Mucosa of rectum (tissue), 2 donors: ENCODE measurements around the gene GARS1.
"Not testable (repeated sequence)": the region's sequence is repeated elsewhere in the genome, so short reads cannot be mapped to it uniquely, and the experiment has no call there.

ENCODE experiments used
- H3K27ac ChIP-seq, 2 donors: one replicate each; pipeline ENCODE4 v1.7.0; 2013; ENCODE audit warnings: inconsistent platforms in 2 of 2, low read depth in 2 of 2, low read length in 2 of 2
- H3K27me3 ChIP-seq, 2 donors: one replicate each; pipeline ENCODE4 v1.7.0; 2013; ENCODE audit warnings: low read length in 2 of 2; ENCODE audit not compliant: control insufficient read depth in 2 of 2, insufficient read depth in 2 of 2
- H3K36me3 ChIP-seq, 2 donors: one replicate each; pipeline ENCODE4 v1.7.0; 2013; ENCODE audit warnings: low read length in 2 of 2; ENCODE audit not compliant: control insufficient read depth in 2 of 2, insufficient read depth in 2 of 2
- H3K4me1 ChIP-seq, 2 donors: one replicate each; pipeline ENCODE4 v1.7.0; 2013; ENCODE audit warnings: low read length in 2 of 2, mild to moderate bottlenecking in 1 of 2; ENCODE audit not compliant: control insufficient read depth in 2 of 2, insufficient read depth in 2 of 2
- H3K4me3 ChIP-seq, 2 donors: one replicate each; pipeline ENCODE4 v1.7.0; 2013; ENCODE audit warnings: low read length in 2 of 2
- H3K9ac ChIP-seq, 2 donors: one replicate each; pipeline ENCODE4 v1.7.0; 2013; ENCODE audit warnings: low read length in 2 of 2, low read depth in 1 of 2, mild to moderate bottlenecking in 1 of 2
- H3K9me3 ChIP-seq, 2 donors: one replicate each; pipeline ENCODE4 v1.7.0; 2013; ENCODE audit warnings: low read length in 2 of 2; ENCODE audit not compliant: control insufficient read depth in 2 of 2
- donor health status: healthy.
- donor health status: Normal muscosa, but diverticular disease.

Gene GARS1

GRCh38 chr7:30570238-30570637 lies 24.4 kb upstream of the GARS1 start:
- not testable (repeated sequence) for H3K4me1 ChIP-seq, H3K27ac ChIP-seq, H3K9me3 ChIP-seq, H3K4me3 ChIP-seq, H3K9ac ChIP-seq, H3K27me3 ChIP-seq
- peaks cover 26 to 30% of the 10 kb centered on the region in 2 donors for H3K36me3 ChIP-seq

- Histone ChIP-seq H3K4me3 (no peak overlapping the region), H3K9me3 (no peaks in the 10 kb centered on the region), H3K9ac (no peak overlapping the region), H3K4me1 (no peaks in the 10 kb centered on the region), H3K36me3 (peaks cover 23 to 26% of the 10 kb centered on the region in 2 donors), H3K27me3 (no peaks in the 10 kb centered on the region), H3K27ac (no peak overlapping the region)
These were observed 22.4 kb upstream of the GARS1 start for GRCh38 chr7:30572212-30572841.

- no peaks in the 10 kb centered on the region for H3K4me1 ChIP-seq
- H3K27me3 ChIP-seq, result no peaks in the 10 kb centered on the region
- peaks cover 22 to 36% of the 10 kb centered on the region in 2 donors for H3K36me3 ChIP-seq
- H3K9ac ChIP-seq, result no peak overlapping the region
- H3K4me3 ChIP-seq, result no peak overlapping the region
- no peak overlapping the region for H3K27ac ChIP-seq
- no peaks in the 10 kb centered on the region for H3K9me3 ChIP-seq
These were observed 18.8 kb upstream of the GARS1 start for GRCh38 chr7:30575910-30576309.

- Histone ChIP-seq H3K27ac (no peak overlapping the region), H3K36me3 (peaks cover 27 to 41% of the 10 kb centered on the region in 2 donors), H3K9ac (no peak overlapping the region), H3K4me3 (no peak overlapping the region), H3K4me1 (no peaks in the 10 kb centered on the region), H3K9me3 (no peaks in the 10 kb centered on the region), H3K27me3 (no peaks in the 10 kb centered on the region)
These were observed 11.5 kb upstream of the GARS1 start for GRCh38 chr7:30583181-30583580.

GRCh38 chr7:30584415-30584814 lies 10.3 kb upstream of the GARS1 start:
- H3K36me3 ChIP-seq, result peaks cover 18 to 28% of the 10 kb centered on the region in 2 donors
- no peak overlapping the region for H3K27ac ChIP-seq
- H3K9ac ChIP-seq, result no peak overlapping the region

GRCh38 chr7:30584965-30585364 lies 9.7 kb upstream of the GARS1 start:
- no peak overlapping the region for H3K27ac ChIP-seq
- H3K4me1 ChIP-seq, result no peaks in the 10 kb centered on the region
- H3K27me3 ChIP-seq, result no peaks in the 10 kb centered on the region
- H3K4me3 ChIP-seq, result no peak overlapping the region
- H3K9ac ChIP-seq, result no peak overlapping the region
- no peaks in the 10 kb centered on the region for H3K9me3 ChIP-seq
- peaks cover 18 to 27% of the 10 kb centered on the region in 2 donors for H3K36me3 ChIP-seq

More at GRCh38 chr7:30584415-30584814, 10.3 kb upstream of the GARS1 start:
- H3K4me3 ChIP-seq, result no peak overlapping the region
- no peaks in the 10 kb centered on the region for H3K4me1 ChIP-seq
- H3K9me3 ChIP-seq, result no peaks in the 10 kb centered on the region
- no peaks in the 10 kb centered on the region for H3K27me3 ChIP-seq

GRCh38 chr7:30585675-30586074 lies 9.0 kb upstream of the GARS1 start:
- no peak overlapping the region for H3K9ac ChIP-seq
- no peak overlapping the region for H3K4me3 ChIP-seq
- H3K27me3 ChIP-seq, result no peaks in the 10 kb centered on the region
- no peaks in the 10 kb centered on the region for H3K4me1 ChIP-seq
- H3K9me3 ChIP-seq, result no peaks in the 10 kb centered on the region
- no peak overlapping the region for H3K27ac ChIP-seq
- H3K36me3 ChIP-seq, result peaks cover 18 to 27% of the 10 kb centered on the region in 2 donors

- not testable (repeated sequence) for H3K27ac ChIP-seq, H3K27me3 ChIP-seq, H3K4me1 ChIP-seq, H3K9me3 ChIP-seq, H3K9ac ChIP-seq, H3K4me3 ChIP-seq
- peaks cover 18 to 22% of the 10 kb centered on the region in 2 donors for H3K36me3 ChIP-seq
These were observed 7.1 kb upstream of the GARS1 start for GRCh38 chr7:30587547-30587946.

GRCh38 chr7:30589111-30589510 lies 5.6 kb upstream of the GARS1 start:
- no peaks in the 10 kb centered on the region for H3K9me3 ChIP-seq
- H3K27ac ChIP-seq, result no peak overlapping the region
- peaks cover 12 to 15% of the 10 kb centered on the region in 2 donors for H3K36me3 ChIP-seq
- H3K4me3 ChIP-seq, result no peak overlapping the region
- H3K9ac ChIP-seq, result no peak overlapping the region
- no peaks in the 10 kb centered on the region for H3K27me3 ChIP-seq
- H3K4me1 ChIP-seq, result peaks cover 4 to 6% of the 10 kb centered on the region in 2 donors

GRCh38 chr7:30594048-30594539 lies 584 bp upstream of the GARS1 start:
- Histone ChIP-seq H3K27me3 (no peaks in the 10 kb centered on the region), H3K36me3 (no peaks in the 10 kb centered on the region), H3K4me3 (peak overlapping the region; percentile 97 to 99), H3K9me3 (no peaks in the 10 kb centered on the region), H3K9ac (peak overlapping the region; percentile 88 to 99), H3K4me1 (peaks cover 4 to 20% of the 10 kb centered on the region in 2 donors), H3K27ac (peak overlapping the region; percentile 98)
